Measurements from ENCODE around the gene TBP.

DNA sequence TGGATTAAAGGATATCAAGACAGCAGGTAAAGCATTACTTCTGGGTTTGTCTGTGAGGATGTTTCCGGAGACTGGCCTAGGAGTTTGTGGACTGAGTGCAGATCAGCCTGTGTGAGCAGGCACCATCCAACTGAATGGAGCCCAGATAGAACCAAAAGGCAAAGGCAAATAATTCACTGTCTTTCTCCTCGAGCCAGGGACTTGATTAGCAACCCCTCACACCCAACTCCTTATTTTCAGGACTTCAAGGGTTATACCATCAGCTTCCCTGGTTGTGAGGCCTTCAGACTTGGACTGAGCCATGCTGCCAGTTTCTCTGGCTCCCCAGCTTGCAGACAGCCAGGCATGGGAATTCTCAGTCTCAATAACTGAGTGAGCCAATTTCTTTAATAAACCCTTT is 20.4 kb upstream of the TBP start:
- TF ChIP-seq, protein P1, sequence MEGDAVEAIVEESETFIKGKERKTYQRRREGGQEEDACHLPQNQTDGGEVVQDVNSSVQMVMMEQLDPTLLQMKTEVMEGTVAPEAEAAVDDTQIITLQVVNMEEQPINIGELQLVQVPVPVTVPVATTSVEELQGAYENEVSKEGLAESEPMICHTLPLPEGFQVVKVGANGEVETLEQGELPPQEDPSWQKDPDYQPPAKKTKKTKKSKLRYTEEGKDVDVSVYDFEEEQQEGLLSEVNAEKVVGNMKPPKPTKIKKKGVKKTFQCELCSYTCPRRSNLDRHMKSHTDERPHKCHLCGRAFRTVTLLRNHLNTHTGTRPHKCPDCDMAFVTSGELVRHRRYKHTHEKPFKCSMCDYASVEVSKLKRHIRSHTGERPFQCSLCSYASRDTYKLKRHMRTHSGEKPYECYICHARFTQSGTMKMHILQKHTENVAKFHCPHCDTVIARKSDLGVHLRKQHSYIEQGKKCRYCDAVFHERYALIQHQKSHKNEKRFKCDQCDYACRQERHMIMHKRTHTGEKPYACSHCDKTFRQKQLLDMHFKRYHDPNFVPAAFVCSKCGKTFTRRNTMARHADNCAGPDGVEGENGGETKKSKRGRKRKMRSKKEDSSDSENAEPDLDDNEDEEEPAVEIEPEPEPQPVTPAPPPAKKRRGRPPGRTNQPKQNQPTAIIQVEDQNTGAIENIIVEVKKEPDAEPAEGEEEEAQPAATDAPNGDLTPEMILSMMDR (IDR thresholded peaks at IDR 0.05), result no peak
- TF ChIP-seq POLR2A (IDR thresholded peaks at IDR 0.05), result no peak
- TF ChIP-seq POLR2AphosphoS5 (IDR thresholded peaks at IDR 0.05), result no peak
- no peak for TF ChIP-seq EP300 (IDR thresholded peaks at IDR 0.05; ENCODE audit: low read depth)

Measured in transverse colon (tissue), 4 donors.